Uterus (tissue), 4 donors: ENCODE measurements around the gene SH3BP2. TPM values are rescaled to one million over a fixed set of nuclear protein-coding genes. Genes with fewer than 3 reads are reported as not detected.
"Not testable (repeated sequence)": the region's sequence is repeated elsewhere in the genome, so short reads cannot be mapped to it uniquely, and the experiment has no call there.

Experiments
- DNase-seq, 2 donors: peaks; one replicate each; pipeline ENCODE4 v3.0.0-alpha.2; 2019 to 2020
- H3K27ac ChIP-seq, 2 donors: fragments of 200-600 bp; sonication (generic); 1 replicate in 1 of 2; 2 replicates in 1 of 2; pipeline ENCODE4 v1.5.1; 2016 to 2018
- H3K27me3 ChIP-seq, 2 donors: fragments of 200-600 bp; sonication (generic); one replicate each; pipeline ENCODE4 v1.5.1; 2018 to 2019; ENCODE audit warnings: control low read depth in 1 of 2
- H3K36me3 ChIP-seq, 2 donors: fragments of 200-600 bp; sonication (generic); one replicate each; pipeline ENCODE4 v1.5.1; 2019; ENCODE audit warnings: control low read depth in 1 of 2
- H3K4me1 ChIP-seq, 2 donors: fragments of 200-600 bp; sonication (generic); one replicate each; pipeline ENCODE4 v1.5.1; 2018 to 2019; ENCODE audit warnings: control low read depth in 1 of 2
- H3K4me3 ChIP-seq, 2 donors: fragments of 200-600 bp; sonication (generic); 1 replicate in 1 of 2; 2 replicates in 1 of 2; pipeline ENCODE4 v1.5.1; 2018 to 2019; ENCODE audit warnings: mild to moderate bottlenecking in 1 of 2
- H3K9me3 ChIP-seq, 2 donors: fragments of 200-600 bp; sonication (generic); one replicate each; pipeline ENCODE4 v1.5.1; 2019; ENCODE audit warnings: control low read depth in 1 of 2
- POLR2A ChIP-seq, 2 donors: fragments of 450-650 bp; IDR thresholded peaks; one replicate each; pipeline ENCODE4 v1.6.1; 2016; ENCODE audit warnings: antibody characterized with exemption in 2 of 2, mild to moderate bottlenecking in 1 of 2, moderate library complexity in 1 of 2
- intact Hi-C: fragments of 100-400 bp; cut with DNase I; formaldehyde crosslinking; loops from one replicate; pipeline ENCODE4 v1.15.1; 2023; ENCODE audit warnings: low total_unique reads
- total RNA-seq, 4 donors: library from RNA; depleted of rRNA in 3 of 4; stranded (reverse); fragments of >200 nt in 3 of 4; gene quantifications; one replicate each; pipeline versions ENCODE4 v1.1.0 to v1.2.4, GENCODE V29; 2014 to 2023
- TF ChIP-seq, protein P1 (sequence below), 4 experiments: fragments of 200-600 bp in 2 of 4; fragments of 450-650 bp in 2 of 4; sonication (generic) in 2 of 4; IDR thresholded peaks; one replicate each; pipeline ENCODE4 v1.5.1; 2016 to 2019; ENCODE audit warnings: antibody characterized with exemption in 4 of 4, mild to moderate bottlenecking in 2 of 4, moderate library complexity in 1 of 4
- donor health status: DM: yes; HTN: yes; CAD: no.

The SH3BP2 gene
- total RNA-seq, 4 donors from 2014 or later = 6.4 to 50.0 (median 29.3) TPM

GRCh38 chr4:2767046-2767704 is 25.7 kb upstream of the SH3BP2 start:
- Histone ChIP-seq H3K36me3 (no peaks in the 10 kb centered on the region), H3K4me3 (no peak overlapping the region), H3K27me3 (no peaks in the 10 kb centered on the region), H3K4me1 (no peaks in the 10 kb centered on the region), H3K9me3 (no peaks in the 10 kb centered on the region), H3K27ac (no peak overlapping the region)
- DNase-seq = no peak
- no peak for TF ChIP-seq POLR2A (IDR thresholded peaks at IDR 0.05)
- TF ChIP-seq, protein P1, sequence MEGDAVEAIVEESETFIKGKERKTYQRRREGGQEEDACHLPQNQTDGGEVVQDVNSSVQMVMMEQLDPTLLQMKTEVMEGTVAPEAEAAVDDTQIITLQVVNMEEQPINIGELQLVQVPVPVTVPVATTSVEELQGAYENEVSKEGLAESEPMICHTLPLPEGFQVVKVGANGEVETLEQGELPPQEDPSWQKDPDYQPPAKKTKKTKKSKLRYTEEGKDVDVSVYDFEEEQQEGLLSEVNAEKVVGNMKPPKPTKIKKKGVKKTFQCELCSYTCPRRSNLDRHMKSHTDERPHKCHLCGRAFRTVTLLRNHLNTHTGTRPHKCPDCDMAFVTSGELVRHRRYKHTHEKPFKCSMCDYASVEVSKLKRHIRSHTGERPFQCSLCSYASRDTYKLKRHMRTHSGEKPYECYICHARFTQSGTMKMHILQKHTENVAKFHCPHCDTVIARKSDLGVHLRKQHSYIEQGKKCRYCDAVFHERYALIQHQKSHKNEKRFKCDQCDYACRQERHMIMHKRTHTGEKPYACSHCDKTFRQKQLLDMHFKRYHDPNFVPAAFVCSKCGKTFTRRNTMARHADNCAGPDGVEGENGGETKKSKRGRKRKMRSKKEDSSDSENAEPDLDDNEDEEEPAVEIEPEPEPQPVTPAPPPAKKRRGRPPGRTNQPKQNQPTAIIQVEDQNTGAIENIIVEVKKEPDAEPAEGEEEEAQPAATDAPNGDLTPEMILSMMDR (IDR thresholded peaks at IDR 0.05) = no peak
- intact Hi-C loops = no loop called here

DNA sequence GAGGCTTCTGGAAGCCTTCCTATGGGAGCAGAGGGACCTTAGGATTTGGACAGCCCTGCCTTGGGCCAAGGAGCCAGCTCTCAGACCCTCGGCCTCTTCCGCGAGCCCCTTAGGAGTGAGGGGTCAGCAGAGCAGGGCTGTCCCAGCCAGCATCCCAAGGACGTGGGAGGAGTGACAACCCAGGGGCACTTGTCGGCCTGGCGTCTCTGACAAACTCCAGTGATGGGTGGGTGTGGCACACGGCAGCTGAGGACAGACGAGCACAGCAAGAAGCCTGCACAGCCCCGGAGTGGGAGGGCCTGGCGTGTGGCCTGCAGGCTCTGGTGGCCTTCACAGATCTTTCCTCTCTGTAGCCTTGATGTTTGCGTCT is 25.2 kb upstream of the SH3BP2 start:
- Histone ChIP-seq H3K36me3 (no peaks in the 10 kb centered on the region), H3K27me3 (no peaks in the 10 kb centered on the region), H3K4me3 (no peak overlapping the region), H3K4me1 (no peaks in the 10 kb centered on the region), H3K9me3 (no peaks in the 10 kb centered on the region), H3K27ac (no peak overlapping the region)
- DNase-seq = no peak
- intact Hi-C loops = no loop called here
- TF ChIP-seq, protein P1 (IDR thresholded peaks at IDR 0.05) = no peak
- TF ChIP-seq POLR2A (IDR thresholded peaks at IDR 0.05) = no peak

- no peak for TF ChIP-seq POLR2A (IDR thresholded peaks at IDR 0.05)
- TF ChIP-seq, protein P1 (IDR thresholded peaks at IDR 0.05) = no peak
- intact Hi-C loops = no loop called here
- no peaks in the 10 kb centered on the region for H3K4me1 ChIP-seq
- H3K27ac ChIP-seq = no peak overlapping the region
- no peaks in the 10 kb centered on the region for H3K9me3 ChIP-seq
- H3K4me3 ChIP-seq = no peak overlapping the region
- no peak for DNase-seq
- no peaks in the 10 kb centered on the region for H3K36me3 ChIP-seq
- H3K27me3 ChIP-seq = no peaks in the 10 kb centered on the region
Measured at GRCh38 chr4:2768124-2768523, 24.8 kb upstream of the SH3BP2 start.

DNA sequence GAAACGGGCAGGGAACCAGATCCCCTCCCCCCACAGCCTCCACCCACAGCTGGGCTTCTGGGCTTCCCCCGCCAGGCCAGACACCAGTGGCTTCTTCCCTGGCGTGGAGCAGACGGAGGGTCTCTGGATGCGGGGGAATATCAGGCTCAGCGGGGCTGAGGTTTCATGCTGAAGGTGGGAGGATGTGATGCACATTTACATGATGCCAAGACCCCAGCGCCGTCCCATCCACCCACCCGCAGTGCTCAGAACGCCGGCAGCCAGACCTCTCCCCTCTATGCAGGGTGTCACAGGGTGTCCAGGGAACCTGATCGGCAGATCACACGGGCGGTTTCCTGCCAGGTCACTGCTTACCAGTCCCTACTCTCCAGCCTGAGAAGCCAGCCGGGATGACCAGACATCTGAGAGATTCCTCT is 24.0 kb upstream of the SH3BP2 start:
- Histone ChIP-seq H3K4me1 (no peaks in the 10 kb centered on the region), H3K4me3 (no peak overlapping the region), H3K9me3 (no peaks in the 10 kb centered on the region), H3K27ac (no peak overlapping the region), H3K36me3 (no peaks in the 10 kb centered on the region), H3K27me3 (no peaks in the 10 kb centered on the region)
- TF ChIP-seq POLR2A (IDR thresholded peaks at IDR 0.05) = no peak
- TF ChIP-seq, protein P1 (IDR thresholded peaks at IDR 0.05) = no peak
- intact Hi-C loops = no loop called here
- no peak for DNase-seq

DNA sequence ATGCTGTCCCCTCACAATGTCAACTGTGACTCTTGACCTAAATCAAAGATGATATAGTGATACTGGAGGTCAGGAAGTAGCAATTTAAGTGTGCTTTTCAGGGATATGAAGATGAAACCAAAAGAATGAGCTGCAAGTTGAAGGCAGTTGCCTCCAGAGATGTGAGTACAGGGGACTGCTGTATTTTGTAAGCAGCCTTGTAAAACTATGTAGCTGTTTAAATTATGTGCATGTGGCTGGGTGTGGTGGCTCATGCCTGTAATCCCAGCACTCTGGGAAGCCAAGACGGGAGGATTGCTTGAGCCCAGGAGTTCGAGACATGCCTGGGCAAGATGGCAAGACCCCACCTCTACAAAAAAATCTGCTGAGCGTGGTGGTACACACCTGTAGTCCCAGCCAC is 21.6 kb upstream of the SH3BP2 start:
- H3K36me3 ChIP-seq = no peaks in the 10 kb centered on the region
- TF ChIP-seq, protein P1 (IDR thresholded peaks at IDR 0.05) = no peak
- no peak for TF ChIP-seq POLR2A (IDR thresholded peaks at IDR 0.05)
- no peaks in the 10 kb centered on the region for H3K27me3 ChIP-seq
- H3K4me3 ChIP-seq = no peak overlapping the region
- DNase-seq = no peak
- no peaks in the 10 kb centered on the region for H3K4me1 ChIP-seq
- intact Hi-C loops = no loop called here
- H3K27ac ChIP-seq = no peak overlapping the region
- no peaks in the 10 kb centered on the region for H3K9me3 ChIP-seq

DNA sequence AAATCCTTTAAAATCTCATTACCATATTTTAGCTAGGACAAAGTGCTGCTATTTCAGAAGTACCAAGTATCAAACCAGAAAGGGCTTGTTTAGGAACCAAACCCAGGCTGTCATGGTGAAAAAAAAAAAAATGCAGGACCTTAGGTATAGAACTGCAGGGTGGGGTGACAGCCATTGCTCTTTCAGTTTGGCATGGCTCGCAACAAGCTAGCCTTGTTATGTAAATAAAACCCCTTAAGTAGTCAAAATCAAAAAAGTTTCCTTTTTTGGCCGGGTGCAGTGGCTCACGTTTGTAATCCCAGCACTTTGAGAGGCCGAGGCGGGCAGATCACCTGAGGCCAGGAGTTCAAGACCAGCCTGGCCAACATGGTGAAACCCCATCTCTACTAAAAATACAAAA is 12.2 kb upstream of the SH3BP2 start:
- H3K4me1 ChIP-seq, H3K27me3 ChIP-seq, H3K27ac ChIP-seq, intact Hi-C loops, H3K36me3 ChIP-seq, DNase-seq, H3K4me3 ChIP-seq, H3K9me3 ChIP-seq: not testable (repeated sequence)
